ENCODE results near the gene RAG2.

DNA sequence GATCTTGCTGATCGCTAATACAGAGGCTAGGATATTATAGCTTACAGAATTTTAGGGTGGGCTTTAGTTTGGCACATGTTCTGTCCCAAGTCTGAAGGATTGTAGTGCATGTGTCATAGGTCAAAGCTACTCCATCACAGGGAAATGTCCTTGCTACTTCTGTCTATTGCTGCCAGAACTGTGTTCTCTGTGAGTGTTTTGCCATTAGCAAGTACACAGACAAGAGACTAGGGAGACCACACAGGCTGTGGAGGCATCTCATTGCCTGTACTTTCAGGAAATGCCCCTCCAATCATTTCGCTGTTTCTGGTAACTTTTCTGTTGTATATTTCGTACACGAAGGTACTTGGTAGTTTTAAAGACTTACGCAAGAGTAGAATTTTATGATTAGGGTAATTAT is 25.5 kb upstream of the RAG2 start:
- TF ChIP-seq, protein P1, sequence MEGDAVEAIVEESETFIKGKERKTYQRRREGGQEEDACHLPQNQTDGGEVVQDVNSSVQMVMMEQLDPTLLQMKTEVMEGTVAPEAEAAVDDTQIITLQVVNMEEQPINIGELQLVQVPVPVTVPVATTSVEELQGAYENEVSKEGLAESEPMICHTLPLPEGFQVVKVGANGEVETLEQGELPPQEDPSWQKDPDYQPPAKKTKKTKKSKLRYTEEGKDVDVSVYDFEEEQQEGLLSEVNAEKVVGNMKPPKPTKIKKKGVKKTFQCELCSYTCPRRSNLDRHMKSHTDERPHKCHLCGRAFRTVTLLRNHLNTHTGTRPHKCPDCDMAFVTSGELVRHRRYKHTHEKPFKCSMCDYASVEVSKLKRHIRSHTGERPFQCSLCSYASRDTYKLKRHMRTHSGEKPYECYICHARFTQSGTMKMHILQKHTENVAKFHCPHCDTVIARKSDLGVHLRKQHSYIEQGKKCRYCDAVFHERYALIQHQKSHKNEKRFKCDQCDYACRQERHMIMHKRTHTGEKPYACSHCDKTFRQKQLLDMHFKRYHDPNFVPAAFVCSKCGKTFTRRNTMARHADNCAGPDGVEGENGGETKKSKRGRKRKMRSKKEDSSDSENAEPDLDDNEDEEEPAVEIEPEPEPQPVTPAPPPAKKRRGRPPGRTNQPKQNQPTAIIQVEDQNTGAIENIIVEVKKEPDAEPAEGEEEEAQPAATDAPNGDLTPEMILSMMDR (conservative IDR thresholded peaks at IDR 0.05; ENCODE audit: low read length), result no peak
- TF ChIP-seq EZH2phosphoT487 (IDR thresholded peaks at IDR 0.05; ENCODE audit: borderline replicate concordance), result no peak
